Trophoblast cell (in vitro differentiated cells and primary cell): ENCODE measurements around the gene DPYD.

Source experiments
- DNase-seq, 2 donors: peaks; one replicate each; pipeline ENCODE4 v3.0.0-alpha.2; 2016
- H2AFZ ChIP-seq: 2 replicates; pipeline ENCODE4 v1.6.1; 2013; ENCODE audit warnings: low read length, moderate library complexity, mild to moderate bottlenecking; ENCODE audit not compliant: insufficient read depth, poor library complexity
- H2AK5ac ChIP-seq: 2 replicates; pipeline ENCODE4 v1.6.1; 2013; ENCODE audit warnings: mild to moderate bottlenecking, low read length
- H2BK120ac ChIP-seq: 2 replicates; pipeline ENCODE4 v1.6.1; 2013; ENCODE audit warnings: low read length, mild to moderate bottlenecking, moderate library complexity; ENCODE audit not compliant: insufficient read depth, poor library complexity
- H2BK12ac ChIP-seq: 2 replicates; pipeline ENCODE4 v1.6.1; 2013; ENCODE audit warnings: mild to moderate bottlenecking, low read length, moderate library complexity
- H2BK5ac ChIP-seq: 2 replicates; pipeline ENCODE4 v1.6.1; 2013; ENCODE audit warnings: low read length, low read depth, moderate library complexity, mild to moderate bottlenecking; ENCODE audit not compliant: poor library complexity
- H3K14ac ChIP-seq: 2 replicates; pipeline ENCODE4 v1.6.1; 2013; ENCODE audit warnings: mild to moderate bottlenecking, low read length
- H3K18ac ChIP-seq: 2 replicates; pipeline ENCODE4 v1.6.1; 2013; ENCODE audit warnings: mild to moderate bottlenecking, low read length
- H3K23ac ChIP-seq: 2 replicates; pipeline ENCODE4 v1.6.1; 2013; ENCODE audit warnings: low read length
- H3K27ac ChIP-seq: 2 replicates; pipeline ENCODE4 v1.5.1; 2013; ENCODE audit warnings: low read depth, mild to moderate bottlenecking, inconsistent platforms, low read length, moderate library complexity
- H3K27me3 ChIP-seq: 2 replicates; pipeline ENCODE4 v1.6.1; 2013; ENCODE audit warnings: inconsistent platforms, mild to moderate bottlenecking, low read length, moderate library complexity; ENCODE audit not compliant: insufficient read depth
- H3K36me3 ChIP-seq, 2 experiments: 1 replicate in 1 of 2; 2 replicates in 1 of 2; pipeline ENCODE4 v1.6.1; 2013; ENCODE audit warnings: low read length in 2 of 2, mild to moderate bottlenecking in 2 of 2, moderate library complexity in 1 of 2; ENCODE audit not compliant: insufficient read depth in 2 of 2, control insufficient read depth in 1 of 2
- H3K4ac ChIP-seq: 2 replicates; pipeline ENCODE4 v1.6.1; 2013; ENCODE audit warnings: low read depth, mild to moderate bottlenecking, low read length, moderate library complexity
- H3K4me1 ChIP-seq, 2 experiments: 1 replicate in 1 of 2; 2 replicates in 1 of 2; pipeline ENCODE4 v1.6.1; 2013; ENCODE audit warnings: low read length in 2 of 2, mild to moderate bottlenecking in 2 of 2, moderate library complexity in 1 of 2; ENCODE audit not compliant: insufficient read depth in 2 of 2, control insufficient read depth in 1 of 2
- H3K4me2 ChIP-seq: 2 replicates; pipeline ENCODE4 v1.6.1; 2013; ENCODE audit warnings: inconsistent platforms, mild to moderate bottlenecking, low read length, moderate library complexity
- H3K4me3 ChIP-seq: 2 replicates; pipeline ENCODE4 v1.5.1; 2013; ENCODE audit warnings: mild to moderate bottlenecking, low read depth, low read length, inconsistent platforms
- H3K79me1 ChIP-seq: one replicate; pipeline ENCODE4 v1.6.1; 2013; ENCODE audit warnings: low read length
- H3K79me2 ChIP-seq: 2 replicates; pipeline ENCODE4 v1.6.1; 2013; ENCODE audit warnings: low read length, mild to moderate bottlenecking; ENCODE audit not compliant: control insufficient read depth, insufficient read depth, poor library complexity
- H3K9ac ChIP-seq: 2 replicates; pipeline ENCODE4 v1.6.1; 2013; ENCODE audit warnings: mild to moderate bottlenecking, low read length
- H3K9me3 ChIP-seq: 2 replicates; pipeline ENCODE4 v1.6.1; 2013; ENCODE audit warnings: low read depth, mild to moderate bottlenecking, control low read depth, inconsistent platforms, low read length; ENCODE audit not compliant: insufficient read depth
- H4K12ac ChIP-seq: 2 replicates; pipeline ENCODE4 v1.6.1; 2013; ENCODE audit warnings: low read depth, mild to moderate bottlenecking, low read length, moderate library complexity
- H4K8ac ChIP-seq: 2 replicates; pipeline ENCODE4 v1.6.1; 2013; ENCODE audit warnings: low read depth, mild to moderate bottlenecking, low read length, moderate library complexity
- H4K91ac ChIP-seq: one replicate; pipeline ENCODE4 v1.6.1; 2013; ENCODE audit warnings: low read depth, mild to moderate bottlenecking, low read length, moderate library complexity
- WGBS: extraction: QIAGEN DNeasy Blood & Tissue Kit; methylation state at CpG from one replicate; pipeline ENCODE4 v1.1.7; 2013; ENCODE audit warnings: missing lambda C conversion rate; ENCODE audit not compliant: insufficient read length, insufficient coverage; ENCODE audit errors: extremely low coverage; 5-methylcytosine and 5-hydroxymethylcytosine counted together

DPYD gene

GRCh38 chr1:97044159-97044760 is 876.6 kb downstream of the DPYD start:
- Histone ChIP-seq H2AK5ac (no peak overlapping the region), H4K8ac (no peak overlapping the region), H3K18ac (no peak overlapping the region), H3K9me3 (no peaks in the 10 kb centered on the region), H4K91ac (no peak overlapping the region), H2BK12ac (no peak overlapping the region), H3K4me1 (no peaks in the 10 kb centered on the region), H2BK120ac (no peak overlapping the region), H3K79me2 (no peaks in the 10 kb centered on the region), H3K27me3 (no peaks in the 10 kb centered on the region), H3K4ac (no peak overlapping the region), H3K14ac (no peak overlapping the region), H2BK5ac (no peak overlapping the region), H3K79me1 (no peaks in the 10 kb centered on the region), H3K27ac (no peak overlapping the region), H2AFZ (no peak overlapping the region), H3K4me2 (no peak overlapping the region), H3K4me3 (no peak overlapping the region), H4K12ac (no peak overlapping the region), H3K9ac (no peak overlapping the region), H3K36me3 (no peaks in the 10 kb centered on the region), H3K23ac (no peak overlapping the region)
- no CpG with 5 or more reads among the region's 7 CpGs for WGBS
- DNase-seq = no peak

- H3K14ac ChIP-seq = no peak overlapping the region
- H3K27me3 ChIP-seq = no peaks in the 10 kb centered on the region
- no peak overlapping the region for H2BK5ac ChIP-seq
- no peak overlapping the region for H3K9ac ChIP-seq
- peak in 1 of 2 donors; percentile 86 for DNase-seq
- no peaks in the 10 kb centered on the region for H3K36me3 ChIP-seq
- no peak overlapping the region for H3K23ac ChIP-seq
- H2AFZ ChIP-seq = no peak overlapping the region
- no peaks in the 10 kb centered on the region for H3K79me2 ChIP-seq
- H2BK12ac ChIP-seq = no peak overlapping the region
- no peak overlapping the region for H4K8ac ChIP-seq
- H3K4me3 ChIP-seq = no peak overlapping the region
- no peak overlapping the region for H3K18ac ChIP-seq
- H3K27ac ChIP-seq = no peak overlapping the region
- no peak overlapping the region for H2AK5ac ChIP-seq
- H3K4me2 ChIP-seq = no peak overlapping the region
- H3K79me1 ChIP-seq = no peaks in the 10 kb centered on the region
- no peaks in the 10 kb centered on the region for H3K4me1 ChIP-seq
- no peak overlapping the region for H4K12ac ChIP-seq
- H3K4ac ChIP-seq = no peak overlapping the region
- H3K9me3 ChIP-seq = no peaks in the 10 kb centered on the region
- no CpG with 5 or more reads among the region's 1 CpG for WGBS
- H2BK120ac ChIP-seq = no peak overlapping the region
- H4K91ac ChIP-seq = no peak overlapping the region
Measured at GRCh38 chr1:97042551-97042950, 878.3 kb downstream of the DPYD start.

- H4K12ac ChIP-seq = no peak overlapping the region
- H3K4me3 ChIP-seq = no peak overlapping the region
- no peak overlapping the region for H3K18ac ChIP-seq
- no peaks in the 10 kb centered on the region for H3K27me3 ChIP-seq
- H3K14ac ChIP-seq = no peak overlapping the region
- no peak overlapping the region for H3K23ac ChIP-seq
- no peaks in the 10 kb centered on the region for H3K79me1 ChIP-seq
- no peak overlapping the region for H2AK5ac ChIP-seq
- DNase-seq = no peak
- no CpG with 5 or more reads among the region's 2 CpGs for WGBS
- no peak overlapping the region for H2BK120ac ChIP-seq
- H4K91ac ChIP-seq = no peak overlapping the region
- no peaks in the 10 kb centered on the region for H3K9me3 ChIP-seq
- no peak overlapping the region for H2BK12ac ChIP-seq
- no peak overlapping the region for H3K4ac ChIP-seq
- H2BK5ac ChIP-seq = no peak overlapping the region
- no peaks in the 10 kb centered on the region for H3K79me2 ChIP-seq
- no peak overlapping the region for H3K27ac ChIP-seq
- no peak overlapping the region for H2AFZ ChIP-seq
- H3K4me2 ChIP-seq = no peak overlapping the region
- no peak overlapping the region for H3K9ac ChIP-seq
- H3K4me1 ChIP-seq = no peaks in the 10 kb centered on the region
- no peak overlapping the region for H4K8ac ChIP-seq
- H3K36me3 ChIP-seq = no peaks in the 10 kb centered on the region
Measured at GRCh38 chr1:97041026-97041425, 879.8 kb downstream of the DPYD start.

- Histone ChIP-seq H2AFZ (no peak overlapping the region), H2BK120ac (no peak overlapping the region), H4K12ac (no peak overlapping the region), H3K9me3 (no peaks in the 10 kb centered on the region), H3K4ac (no peak overlapping the region), H3K9ac (no peak overlapping the region), H2BK5ac (no peak overlapping the region), H2AK5ac (no peak overlapping the region), H3K27me3 (no peaks in the 10 kb centered on the region), H3K79me2 (no peaks in the 10 kb centered on the region), H3K4me2 (no peak overlapping the region), H3K23ac (no peak overlapping the region), H4K91ac (no peak overlapping the region), H2BK12ac (no peak overlapping the region), H3K4me1 (no peaks in the 10 kb centered on the region), H3K36me3 (no peaks in the 10 kb centered on the region), H3K27ac (no peak overlapping the region), H3K18ac (no peak overlapping the region), H3K4me3 (no peak overlapping the region), H4K8ac (no peak overlapping the region), H3K79me1 (no peaks in the 10 kb centered on the region), H3K14ac (no peak overlapping the region)
- no CpG with 5 or more reads among the region's 4 CpGs for WGBS
- no peak for DNase-seq
Measured at GRCh38 chr1:97038410-97038809, 882.4 kb downstream of the DPYD start.
